Subcutaneous abdominal adipose tissue (tissue), 5 donors: Measurements from ENCODE around the gene SMO.

Experiments
- H3K27ac ChIP-seq: one replicate; pipeline ENCODE4 v1.7.0; 2013; ENCODE audit warnings: low read depth, mild to moderate bottlenecking, inconsistent platforms, low read length, moderate library complexity
- H3K27me3 ChIP-seq, 5 donors: one replicate each; pipeline ENCODE4 v1.7.0; 2013; ENCODE audit warnings: low read length in 5 of 5, inconsistent platforms in 1 of 5; ENCODE audit not compliant: control insufficient read depth in 5 of 5, insufficient read depth in 4 of 5
- H3K36me3 ChIP-seq, 5 donors: one replicate each; pipeline ENCODE4 v1.7.0; 2013; ENCODE audit warnings: low read length in 5 of 5; ENCODE audit not compliant: control insufficient read depth in 5 of 5, insufficient read depth in 5 of 5
- H3K4me1 ChIP-seq, 5 donors: one replicate each; pipeline ENCODE4 v1.7.0; 2013; ENCODE audit warnings: low read length in 5 of 5, mild to moderate bottlenecking in 3 of 5, moderate library complexity in 1 of 5; ENCODE audit not compliant: control insufficient read depth in 5 of 5, insufficient read depth in 5 of 5
- H3K4me3 ChIP-seq, 5 donors: one replicate each; pipeline ENCODE4 v1.7.0; 2013; ENCODE audit warnings: low read length in 5 of 5, low read depth in 1 of 5
- H3K9ac ChIP-seq, 5 donors: one replicate each; pipeline ENCODE4 v1.7.0; 2013; ENCODE audit warnings: low read length in 5 of 5, mild to moderate bottlenecking in 4 of 5, moderate library complexity in 3 of 5
- H3K9me3 ChIP-seq, 5 donors: one replicate each; pipeline ENCODE4 v1.7.0; 2013; ENCODE audit warnings: low read length in 5 of 5; ENCODE audit not compliant: control insufficient read depth in 5 of 5
- donor health status: healthy.
- donor health status: healthy.
- donor health status: healthy.
- donor health status: healthy.
- donor health status: healthy.

Gene SMO

DNA sequence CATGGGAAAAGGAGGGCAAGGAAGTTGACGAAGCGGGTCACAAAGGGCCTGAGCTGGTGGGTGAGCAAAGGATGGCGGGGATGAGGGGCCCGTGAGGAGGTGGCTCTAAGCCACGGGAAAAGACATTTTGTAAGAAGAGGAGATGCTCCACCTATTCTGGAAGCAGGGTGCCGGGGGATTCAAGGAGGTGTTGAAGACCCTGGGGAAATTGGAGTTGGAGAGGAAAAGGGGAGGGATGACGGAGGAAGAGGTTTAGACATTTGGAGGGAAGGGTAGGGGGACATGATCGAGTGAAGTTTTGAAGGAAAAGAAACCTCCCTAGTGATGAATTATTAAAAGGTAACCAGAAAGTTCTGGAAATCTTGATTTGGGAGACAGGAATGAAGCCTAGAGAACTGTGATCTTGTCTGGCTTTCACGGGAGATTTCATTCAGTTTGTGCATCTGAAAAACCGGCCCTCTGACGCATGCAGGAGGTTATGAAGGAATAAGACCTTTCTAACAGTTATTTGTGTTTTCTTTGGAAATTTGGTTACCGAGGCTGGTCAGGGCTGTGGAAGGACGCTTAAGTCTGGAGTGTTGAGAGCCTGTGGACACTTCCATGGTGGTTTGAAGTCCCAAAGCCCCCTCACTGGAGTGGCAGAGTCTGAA is 1.4 kb downstream of the SMO start:
- Histone ChIP-seq H3K36me3 (no peaks in the 10 kb centered on the region), H3K4me1 (peaks cover 4 to 23% (median 16%) of the 10 kb centered on the region in 5 donors), H3K27ac (no peak overlapping the region), H3K4me3 (peak overlapping the region; percentile 61 to 80 (median 71)), H3K27me3 (peaks cover 0 to 11% (median 6%) of the 10 kb centered on the region in 5 donors), H3K9me3 (no peaks in the 10 kb centered on the region), H3K9ac (peak overlapping the region in 4 of 5 donors; percentile 25 to 77 (median 50))

DNA sequence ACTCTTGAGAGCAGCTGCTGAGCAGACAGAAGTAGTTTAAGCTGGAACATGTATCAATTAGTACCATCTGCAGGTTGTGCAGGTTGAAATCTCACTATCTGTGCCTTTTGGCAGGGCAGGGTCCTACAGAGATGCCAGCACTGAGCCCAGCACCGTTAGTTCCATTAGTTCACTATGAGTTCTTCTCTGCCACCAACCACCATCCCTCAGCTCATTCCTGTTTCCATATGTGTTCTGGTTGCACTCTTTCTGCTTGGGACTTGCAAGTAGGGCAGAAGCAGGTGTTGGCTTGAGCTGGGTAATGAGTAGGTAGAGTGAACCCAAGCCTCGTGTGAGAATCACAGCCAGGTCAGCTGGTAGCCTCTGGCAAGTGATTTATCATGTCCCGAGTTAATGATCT is 2.8 kb downstream of the SMO start:
- H3K9ac ChIP-seq = no peak overlapping the region
- peaks cover 0 to 11% (median 6%) of the 10 kb centered on the region in 5 donors for H3K27me3 ChIP-seq
- H3K36me3 ChIP-seq = no peaks in the 10 kb centered on the region
- H3K27ac ChIP-seq = no peak overlapping the region
- H3K9me3 ChIP-seq = no peaks in the 10 kb centered on the region
- peaks cover 4 to 23% (median 16%) of the 10 kb centered on the region in 5 donors for H3K4me1 ChIP-seq
- H3K4me3 ChIP-seq = no peak overlapping the region

DNA sequence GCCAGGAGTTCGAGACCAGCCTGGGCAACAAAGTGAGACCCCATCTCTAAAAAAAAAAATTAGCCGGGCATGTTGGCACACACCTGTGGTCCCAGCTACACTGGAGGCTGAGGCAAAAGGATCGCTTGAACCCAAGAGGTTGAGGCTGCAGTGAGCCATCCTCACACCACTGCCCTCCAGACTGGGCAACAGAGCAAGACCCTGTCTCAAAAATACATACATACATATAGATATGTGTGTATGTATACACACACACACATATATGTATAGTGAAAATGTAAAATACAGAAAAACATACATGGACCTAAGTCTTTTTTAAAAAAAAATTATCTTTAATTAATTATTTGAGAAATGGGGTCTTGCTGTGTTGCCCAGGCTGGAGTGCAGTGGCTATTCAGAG is 5.5 kb downstream of the SMO start:
- H3K4me3 ChIP-seq = no peak overlapping the region
- no peak overlapping the region for H3K9ac ChIP-seq
- H3K36me3 ChIP-seq = no peaks in the 10 kb centered on the region
- H3K9me3 ChIP-seq = no peaks in the 10 kb centered on the region
- peaks cover 4 to 14% (median 12%) of the 10 kb centered on the region in 5 donors for H3K4me1 ChIP-seq
- peaks cover 0 to 11% (median 6%) of the 10 kb centered on the region in 5 donors for H3K27me3 ChIP-seq
- H3K27ac ChIP-seq = no peak overlapping the region

DNA sequence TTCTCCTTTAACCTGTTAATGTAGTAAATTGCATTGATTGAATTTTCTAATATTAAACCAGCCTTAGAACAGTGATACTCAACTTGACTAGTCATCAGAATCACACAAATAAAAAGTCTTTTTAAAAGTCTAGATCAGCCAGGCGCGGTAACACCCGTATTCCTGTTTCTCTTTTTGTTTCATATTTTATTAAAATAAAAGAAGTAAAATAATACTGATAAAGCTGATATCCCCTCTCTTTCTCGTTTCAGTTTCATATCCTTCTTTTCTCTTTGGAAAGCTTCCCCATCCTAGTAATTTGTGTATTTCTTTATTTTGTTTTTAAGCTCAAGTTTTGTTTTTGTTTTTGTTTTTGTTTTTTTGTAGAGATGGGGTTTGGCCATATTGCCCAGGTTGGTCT is 9.3 kb downstream of the SMO start:
- Histone ChIP-seq H3K27me3 (no peaks in the 10 kb centered on the region), H3K4me1 (peaks cover 0 to 2% (median 0%) of the 10 kb centered on the region in 5 donors), H3K9me3 (no peaks in the 10 kb centered on the region), H3K36me3 (no peaks in the 10 kb centered on the region), H3K27ac (no peak overlapping the region), H3K9ac (no peak overlapping the region), H3K4me3 (no peak overlapping the region)

DNA sequence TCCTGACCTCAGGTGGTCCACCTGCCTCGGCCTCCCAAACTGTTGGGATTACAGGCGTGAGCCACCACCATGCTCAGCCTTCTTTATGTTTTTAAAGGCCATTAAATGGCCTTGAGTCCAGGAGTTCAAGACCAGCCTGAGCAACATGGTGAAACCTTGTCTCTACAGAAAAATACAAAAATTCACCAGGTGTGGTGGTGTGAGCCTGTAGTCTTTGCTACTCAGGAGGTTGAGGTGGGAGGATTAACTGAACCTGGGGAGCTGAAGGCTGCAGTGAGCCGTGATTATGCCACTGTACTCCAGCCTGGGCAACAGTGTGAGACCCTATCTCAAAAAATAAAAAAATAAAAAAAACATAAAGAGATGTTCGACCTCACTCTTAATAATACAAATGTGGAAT is 11.0 kb downstream of the SMO start:
- H3K4me3 ChIP-seq = no peak overlapping the region

DNA sequence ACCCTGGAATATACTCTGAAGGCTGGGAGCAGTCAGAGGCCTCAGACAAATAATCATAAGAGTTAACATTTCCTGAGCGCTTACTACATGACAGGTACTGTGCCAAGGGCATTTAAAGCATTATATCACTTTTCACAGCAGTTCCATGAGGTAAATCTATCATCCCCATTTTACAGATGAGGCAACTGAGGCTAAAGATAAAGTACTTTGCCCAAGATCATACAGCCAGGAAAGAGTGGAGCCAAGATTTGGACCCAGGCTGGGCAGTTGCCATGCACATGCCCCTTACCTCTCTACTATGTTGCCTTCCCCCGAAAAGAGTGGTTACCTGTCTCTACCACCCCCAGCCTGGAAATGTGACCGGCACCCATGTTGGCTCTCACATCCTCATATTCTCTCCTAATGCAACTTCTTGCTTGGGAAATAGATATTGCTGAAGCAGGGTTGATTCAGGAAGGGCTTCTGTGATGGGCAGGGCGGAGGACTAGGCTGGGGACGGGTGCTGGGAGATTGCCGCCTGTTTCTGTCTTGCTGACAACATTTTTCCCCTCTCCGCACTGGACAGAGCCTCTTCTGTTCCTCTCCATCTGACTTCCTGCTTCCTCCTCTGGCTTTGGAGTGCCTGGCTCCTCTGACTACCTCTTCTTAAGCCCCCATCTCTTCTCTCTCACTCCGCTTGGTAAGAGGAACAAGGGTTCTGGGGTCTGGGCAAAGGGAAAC is 13.8 kb downstream of the SMO start:
- Histone ChIP-seq H3K4me3 (no peak overlapping the region), H3K4me1 (peaks cover 0 to 4% (median 0%) of the 10 kb centered on the region in 5 donors), H3K27ac (no peak overlapping the region), H3K9me3 (no peaks in the 10 kb centered on the region), H3K27me3 (no peaks in the 10 kb centered on the region), H3K9ac (no peak overlapping the region), H3K36me3 (peaks cover 0 to 11% (median 8%) of the 10 kb centered on the region in 5 donors)

More for the DNA sequence above, 11.0 kb downstream of the SMO start:
- Histone ChIP-seq H3K36me3 (no peaks in the 10 kb centered on the region), H3K9ac (no peak overlapping the region), H3K9me3 (no peaks in the 10 kb centered on the region), H3K4me1 (peaks cover 0 to 4% (median 0%) of the 10 kb centered on the region in 5 donors), H3K27me3 (no peaks in the 10 kb centered on the region), H3K27ac (no peak overlapping the region)

DNA sequence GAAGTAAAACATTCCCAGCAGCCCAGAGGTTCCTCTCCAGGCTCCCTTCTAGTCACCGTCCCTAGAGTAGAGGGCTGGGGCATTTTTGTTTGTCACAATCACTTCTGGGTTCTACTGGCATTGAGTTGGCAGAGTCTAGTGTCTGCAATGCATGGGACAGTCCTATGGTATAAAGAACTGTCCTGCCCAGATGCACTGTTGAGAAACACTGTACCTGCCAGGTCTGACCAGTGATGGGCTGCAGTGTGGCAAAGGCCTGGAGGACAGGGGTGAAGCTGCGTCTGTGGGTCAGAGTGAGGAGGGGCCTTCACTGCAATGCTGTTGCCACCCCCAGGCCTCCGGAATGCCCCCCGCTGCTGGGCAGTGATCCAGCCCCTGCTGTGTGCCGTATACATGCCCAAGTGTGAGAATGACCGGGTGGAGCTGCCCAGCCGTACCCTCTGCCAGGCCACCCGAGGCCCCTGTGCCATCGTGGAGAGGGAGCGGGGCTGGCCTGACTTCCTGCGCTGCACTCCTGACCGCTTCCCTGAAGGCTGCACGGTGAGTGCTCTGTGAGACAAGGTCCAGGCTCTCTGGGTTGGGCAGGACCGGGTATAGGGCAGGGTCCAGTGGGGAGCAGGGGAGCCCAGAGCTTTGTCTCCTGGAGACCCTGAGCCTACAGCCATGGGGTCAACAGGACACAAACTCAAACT is 14.8 kb downstream of the SMO start:
- no peaks in the 10 kb centered on the region for H3K27me3 ChIP-seq
- H3K4me1 ChIP-seq = peaks cover 0 to 4% (median 0%) of the 10 kb centered on the region in 5 donors
- H3K27ac ChIP-seq = no peak overlapping the region
- H3K9ac ChIP-seq = no peak overlapping the region
- H3K36me3 ChIP-seq = peaks cover 0 to 14% (median 8%) of the 10 kb centered on the region in 5 donors
- no peak overlapping the region for H3K4me3 ChIP-seq
- no peaks in the 10 kb centered on the region for H3K9me3 ChIP-seq

DNA sequence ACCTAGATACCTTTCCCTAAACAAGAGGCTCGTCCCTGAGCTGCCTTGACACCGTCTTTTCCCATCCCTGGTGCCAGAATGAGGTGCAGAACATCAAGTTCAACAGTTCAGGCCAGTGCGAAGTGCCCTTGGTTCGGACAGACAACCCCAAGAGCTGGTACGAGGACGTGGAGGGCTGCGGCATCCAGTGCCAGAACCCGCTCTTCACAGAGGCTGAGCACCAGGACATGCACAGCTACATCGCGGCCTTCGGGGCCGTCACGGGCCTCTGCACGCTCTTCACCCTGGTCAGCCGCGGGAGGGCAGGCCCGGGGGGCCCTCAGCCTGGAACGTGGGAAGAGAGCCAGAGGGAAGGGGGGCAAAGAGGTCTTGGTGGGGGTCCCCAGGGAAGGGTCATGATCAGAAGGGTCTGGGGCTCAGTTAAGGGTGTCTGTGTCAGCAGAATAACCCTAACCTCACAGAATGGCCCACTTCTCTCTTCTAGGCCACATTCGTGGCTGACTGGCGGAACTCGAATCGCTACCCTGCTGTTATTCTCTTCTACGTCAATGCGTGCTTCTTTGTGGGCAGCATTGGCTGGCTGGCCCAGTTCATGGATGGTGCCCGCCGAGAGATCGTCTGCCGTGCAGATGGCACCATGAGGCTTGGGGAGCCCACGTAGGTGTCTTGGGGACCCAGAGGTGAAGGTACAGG is 16.8 kb downstream of the SMO start:
- Histone ChIP-seq H3K27ac (no peak overlapping the region), H3K36me3 (peaks cover 0 to 26% (median 10%) of the 10 kb centered on the region in 5 donors), H3K4me3 (no peak overlapping the region), H3K9ac (no peak overlapping the region), H3K9me3 (no peaks in the 10 kb centered on the region), H3K27me3 (no peaks in the 10 kb centered on the region), H3K4me1 (peaks cover 0 to 4% (median 0%) of the 10 kb centered on the region in 5 donors)

DNA sequence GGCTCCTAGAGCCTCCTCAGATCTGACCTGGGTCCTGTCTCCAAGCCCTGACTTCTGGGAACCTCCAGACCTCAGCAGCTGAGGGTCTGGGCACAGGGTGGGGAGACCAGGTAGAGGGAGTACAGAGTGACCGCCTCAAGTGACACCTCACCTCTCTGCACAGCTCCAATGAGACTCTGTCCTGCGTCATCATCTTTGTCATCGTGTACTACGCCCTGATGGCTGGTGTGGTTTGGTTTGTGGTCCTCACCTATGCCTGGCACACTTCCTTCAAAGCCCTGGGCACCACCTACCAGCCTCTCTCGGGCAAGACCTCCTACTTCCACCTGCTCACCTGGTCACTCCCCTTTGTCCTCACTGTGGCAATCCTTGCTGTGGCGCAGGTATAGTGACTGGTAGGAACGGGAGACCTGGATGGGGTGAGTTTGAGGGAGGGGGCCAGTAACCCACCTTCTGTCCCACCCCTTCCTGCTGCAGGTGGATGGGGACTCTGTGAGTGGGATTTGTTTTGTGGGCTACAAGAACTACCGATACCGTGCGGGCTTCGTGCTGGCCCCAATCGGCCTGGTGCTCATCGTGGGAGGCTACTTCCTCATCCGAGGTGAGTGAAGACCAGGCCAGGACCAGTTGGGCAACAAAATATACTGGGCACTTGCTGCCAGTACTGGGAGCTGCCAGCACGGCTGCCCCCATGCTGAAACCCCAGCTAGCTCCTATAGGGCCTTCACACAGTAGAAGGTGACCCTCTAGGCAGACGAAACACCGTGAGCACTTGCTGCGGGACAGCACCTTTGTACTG is 17.8 kb downstream of the SMO start:
- Histone ChIP-seq H3K4me1 (peaks cover 0 to 4% (median 0%) of the 10 kb centered on the region in 5 donors), H3K9me3 (no peaks in the 10 kb centered on the region), H3K4me3 (no peak overlapping the region), H3K27me3 (no peaks in the 10 kb centered on the region), H3K27ac (no peak overlapping the region), H3K9ac (no peak overlapping the region), H3K36me3 (peaks cover 0 to 29% (median 10%) of the 10 kb centered on the region in 5 donors)
